ENCODE data around the gene COL4A2.

COL4A2 gene

DNA sequence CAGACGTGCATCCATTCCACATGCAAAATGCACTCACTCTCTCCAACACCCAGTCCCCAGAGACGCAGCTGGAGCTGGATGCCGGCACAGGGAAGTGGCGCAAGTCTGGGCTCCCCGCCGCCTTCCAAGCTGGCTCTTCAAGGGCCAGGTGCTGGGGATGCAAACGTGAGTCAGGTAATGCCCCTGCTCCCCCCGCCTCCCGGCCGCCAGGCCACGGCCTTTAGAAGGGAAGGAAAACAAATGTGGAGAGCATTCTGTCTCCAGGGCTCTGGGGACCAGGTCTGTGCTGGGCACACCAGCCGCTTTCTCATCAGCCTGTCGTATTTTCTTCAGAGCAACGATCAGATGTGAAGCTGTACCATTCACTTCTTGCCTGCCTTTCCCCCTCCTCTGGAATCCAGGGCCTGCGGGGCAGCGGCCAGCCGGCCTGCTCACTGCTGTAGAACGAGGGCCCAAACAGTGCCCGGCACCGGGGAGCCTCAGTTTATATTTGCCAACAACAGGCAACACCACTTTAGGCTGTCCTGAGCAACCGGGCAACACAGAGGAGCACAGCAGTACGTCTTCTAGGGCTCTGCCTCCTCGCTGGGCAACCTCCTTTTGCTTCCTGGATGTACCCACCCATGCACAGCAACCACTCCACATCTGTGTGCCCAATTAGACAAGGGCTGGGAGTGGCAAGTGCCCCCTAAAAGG is 250.7 kb downstream of the COL4A2 start:
- no peak for DNase-seq (ENCODE audit: low read depth, low spot score)
- H3K27ac ChIP-seq = no peak overlapping the region
- H3K9ac ChIP-seq (ENCODE audit: insufficient read length) = no peak overlapping the region
- no peaks in the 10 kb centered on the region for H3K36me3 ChIP-seq (ENCODE audit: insufficient read depth, low read length)
- TF ChIP-seq FOXP2 (optimal IDR thresholded peaks at IDR 0.05; ENCODE audit: control extremely low read depth, extremely low read length, insufficient read depth) (no peak), POLR2AphosphoS5 (IDR thresholded peaks at IDR 0.05; ENCODE audit: borderline replicate concordance, low read depth, low read length) (no peak), EZH2 (IDR thresholded peaks at IDR 0.05) (no peak)
- H3K4me3 ChIP-seq = no peak overlapping the region
- no peaks in the 10 kb centered on the region for H3K9me3 ChIP-seq (ENCODE audit: low read depth, low read length)

DNA sequence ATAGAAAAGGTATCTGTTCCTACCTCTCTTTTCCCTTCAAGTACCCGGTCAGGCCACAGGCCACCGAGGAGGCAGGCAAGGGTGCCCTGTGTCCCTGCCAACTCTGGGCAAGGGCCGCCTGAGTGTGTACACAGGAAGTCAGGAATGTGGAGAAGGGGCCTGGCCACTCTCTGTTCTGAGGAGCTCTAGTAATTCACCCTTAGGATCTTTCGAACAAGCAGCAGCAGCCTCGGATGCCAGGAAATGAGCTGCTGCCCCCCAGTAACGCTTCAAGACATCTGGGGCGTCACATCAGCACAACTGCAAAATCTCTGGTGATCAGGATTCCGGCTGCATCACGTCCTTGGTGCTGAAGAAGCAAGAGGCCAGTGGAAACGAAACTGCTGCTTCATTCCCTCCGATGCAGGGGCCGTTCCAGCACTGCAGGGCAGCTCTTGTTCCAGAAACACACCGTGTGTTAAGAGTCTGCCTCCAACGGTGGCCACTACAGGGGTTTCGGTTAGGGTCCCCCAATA is 252.4 kb downstream of the COL4A2 start:
- no peak overlapping the region for H3K9ac ChIP-seq (ENCODE audit: insufficient read length)
- no peak for DNase-seq (ENCODE audit: low read depth, low spot score)
- no peaks in the 10 kb centered on the region for H3K9me3 ChIP-seq (ENCODE audit: low read depth, low read length)
- H3K4me3 ChIP-seq = no peak overlapping the region
- no peak for TF ChIP-seq POLR2AphosphoS5 (IDR thresholded peaks at IDR 0.05; ENCODE audit: borderline replicate concordance, low read depth, low read length)
- TF ChIP-seq EZH2 (IDR thresholded peaks at IDR 0.05) = no peak
- no peak for TF ChIP-seq FOXP2 (optimal IDR thresholded peaks at IDR 0.05; ENCODE audit: control extremely low read depth, extremely low read length, insufficient read depth)
- no peak overlapping the region for H3K27ac ChIP-seq
- H3K36me3 ChIP-seq (ENCODE audit: insufficient read depth, low read length) = no peaks in the 10 kb centered on the region

DNA sequence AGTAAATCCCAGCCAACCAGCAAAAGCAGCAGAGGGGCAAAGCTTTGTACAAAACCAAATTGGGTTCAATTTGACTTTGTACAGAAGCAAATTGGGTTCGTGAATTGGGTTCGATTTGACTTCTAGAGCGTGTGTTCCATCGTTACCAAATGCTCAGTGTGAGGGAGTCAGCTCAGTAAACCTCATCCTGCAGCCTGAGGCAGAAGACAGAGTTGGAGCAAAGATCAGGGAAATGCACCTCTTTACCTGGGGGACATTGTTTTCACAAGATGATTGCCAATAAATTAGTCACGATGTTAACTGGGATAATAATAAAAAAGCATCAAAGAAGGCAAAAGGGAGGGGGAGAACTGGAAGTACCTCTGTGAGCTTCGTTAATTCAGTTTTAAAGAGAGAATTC is 252.9 kb downstream of the COL4A2 start:
- H3K4me3 ChIP-seq = peak overlapping the region; percentile 95; the same call in 1 of the 2 replicates
- H3K9ac ChIP-seq (ENCODE audit: insufficient read length) = no peak overlapping the region
- TF ChIP-seq POLR2AphosphoS5 (IDR thresholded peaks at IDR 0.05; ENCODE audit: borderline replicate concordance, low read depth, low read length) = no peak
- TF ChIP-seq EZH2 (IDR thresholded peaks at IDR 0.05) = no peak
- no peak for TF ChIP-seq FOXP2 (optimal IDR thresholded peaks at IDR 0.05; ENCODE audit: control extremely low read depth, extremely low read length, insufficient read depth)
- no peak for DNase-seq (ENCODE audit: low read depth, low spot score)
- H3K9me3 ChIP-seq (ENCODE audit: low read depth, low read length) = no peaks in the 10 kb centered on the region
- H3K27ac ChIP-seq = no peak overlapping the region
- no peaks in the 10 kb centered on the region for H3K36me3 ChIP-seq (ENCODE audit: insufficient read depth, low read length)

DNA sequence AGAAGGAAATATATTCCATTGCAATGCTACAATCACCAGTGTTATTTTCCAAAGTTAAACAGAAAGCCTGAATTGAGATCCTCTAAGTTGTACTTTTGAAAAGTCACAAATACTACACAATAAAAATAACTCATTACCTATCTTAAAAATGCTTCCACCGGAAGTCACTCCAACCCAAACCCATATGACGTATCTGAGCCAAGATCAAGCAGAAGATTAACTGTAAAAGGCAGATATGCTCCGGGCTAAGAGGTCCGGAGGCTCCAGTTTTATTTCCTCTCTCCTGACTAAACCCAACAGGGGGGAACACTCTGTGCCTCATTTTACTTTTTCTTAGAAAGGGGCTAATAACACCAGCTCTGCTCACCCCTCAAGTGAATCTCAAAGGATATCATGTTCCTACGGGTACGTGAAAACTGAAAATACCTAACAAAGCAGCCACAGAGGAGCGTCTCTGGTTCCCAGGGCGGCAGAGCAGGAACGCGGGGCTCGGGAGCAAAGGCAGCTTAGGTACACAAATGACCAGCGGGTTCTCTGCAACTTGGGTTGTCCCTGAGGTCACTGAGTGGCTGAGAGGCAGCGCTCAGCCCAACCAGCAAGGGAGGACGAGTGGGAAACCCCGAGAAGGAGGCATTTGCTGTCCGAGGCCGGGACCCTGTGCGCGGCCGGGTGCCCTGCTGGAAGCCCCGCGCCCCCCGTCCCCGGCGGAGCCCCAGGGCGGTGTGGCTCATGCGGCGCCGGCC is 253.7 kb downstream of the COL4A2 start:
- Histone ChIP-seq H3K27ac (no peak overlapping the region), H3K9ac (ENCODE audit: insufficient read length) (peak overlapping the region; percentile 51), H3K36me3 (ENCODE audit: insufficient read depth, low read length) (no peaks in the 10 kb centered on the region), H3K4me3 (peak overlapping the region; percentile 95), H3K9me3 (ENCODE audit: low read depth, low read length) (no peaks in the 10 kb centered on the region)
- no peak for TF ChIP-seq POLR2AphosphoS5 (IDR thresholded peaks at IDR 0.05; ENCODE audit: borderline replicate concordance, low read depth, low read length)
- no peak for TF ChIP-seq EZH2 (IDR thresholded peaks at IDR 0.05)
- TF ChIP-seq FOXP2 (optimal IDR thresholded peaks at IDR 0.05; ENCODE audit: control extremely low read depth, extremely low read length, insufficient read depth) = no peak
- no peak for DNase-seq (ENCODE audit: low read depth, low spot score)

DNA sequence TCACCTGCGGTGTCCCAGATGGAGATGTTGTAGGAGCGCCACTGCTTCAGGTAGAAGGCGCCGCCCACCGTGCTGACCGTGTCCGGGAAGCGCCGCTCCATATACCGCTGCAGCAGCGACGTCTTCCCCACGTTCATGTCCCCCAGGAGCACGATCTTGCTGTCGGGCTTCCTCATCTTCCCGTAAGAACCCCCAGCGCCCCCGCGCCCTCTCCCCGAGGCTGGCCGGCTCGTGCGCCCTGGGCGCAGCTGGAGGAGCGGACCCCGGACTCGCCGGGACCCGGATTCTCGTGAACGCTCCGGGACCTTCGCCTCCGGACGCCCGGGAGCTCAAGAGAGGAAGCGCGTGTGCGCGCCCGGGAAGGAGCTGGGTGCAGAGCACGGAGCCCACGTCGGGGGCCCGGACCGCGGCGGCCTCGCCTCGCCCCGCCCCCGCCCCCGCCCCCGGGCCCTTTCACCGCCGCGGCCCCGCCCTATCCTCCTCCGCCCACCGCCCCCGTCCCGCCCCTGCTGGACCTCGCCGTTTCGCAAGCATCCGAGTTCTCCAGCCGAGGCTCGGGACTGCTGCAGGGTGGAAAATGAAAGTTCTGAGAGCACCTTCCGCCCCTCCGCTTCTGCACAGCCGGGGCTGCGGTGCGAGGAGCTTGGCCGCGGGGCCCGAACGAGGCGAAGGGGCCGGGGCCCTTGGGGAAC is 254.4 kb downstream of the COL4A2 start, which contains the start of gene RAB20:
Gene RAB20, minus strand, starts transcription at position 379 of the 692 bp plus-strand sequence. Its CDS starts 203 bp downstream, at position 176.
- no peak for DNase-seq (ENCODE audit: low read depth, low spot score)
- TF ChIP-seq POLR2AphosphoS5 (IDR thresholded peaks at IDR 0.05; ENCODE audit: borderline replicate concordance, low read depth, low read length) (no peak; the same call in 1 of the 2 replicates), EZH2 (IDR thresholded peaks at IDR 0.05) (no peak), FOXP2 (optimal IDR thresholded peaks at IDR 0.05; ENCODE audit: control extremely low read depth, extremely low read length, insufficient read depth) (no peak)
- Histone ChIP-seq H3K9ac (ENCODE audit: insufficient read length) (peak within 1 kb of the TSS; percentile 51), H3K4me3 (peak within 1 kb of the TSS; percentile 95), H3K9me3 (ENCODE audit: low read depth, low read length) (no peaks in the 10 kb centered on the region), H3K36me3 (ENCODE audit: insufficient read depth, low read length) (no peaks in the 10 kb centered on the region), H3K27ac (no peak within 1 kb of the TSS)

DNA sequence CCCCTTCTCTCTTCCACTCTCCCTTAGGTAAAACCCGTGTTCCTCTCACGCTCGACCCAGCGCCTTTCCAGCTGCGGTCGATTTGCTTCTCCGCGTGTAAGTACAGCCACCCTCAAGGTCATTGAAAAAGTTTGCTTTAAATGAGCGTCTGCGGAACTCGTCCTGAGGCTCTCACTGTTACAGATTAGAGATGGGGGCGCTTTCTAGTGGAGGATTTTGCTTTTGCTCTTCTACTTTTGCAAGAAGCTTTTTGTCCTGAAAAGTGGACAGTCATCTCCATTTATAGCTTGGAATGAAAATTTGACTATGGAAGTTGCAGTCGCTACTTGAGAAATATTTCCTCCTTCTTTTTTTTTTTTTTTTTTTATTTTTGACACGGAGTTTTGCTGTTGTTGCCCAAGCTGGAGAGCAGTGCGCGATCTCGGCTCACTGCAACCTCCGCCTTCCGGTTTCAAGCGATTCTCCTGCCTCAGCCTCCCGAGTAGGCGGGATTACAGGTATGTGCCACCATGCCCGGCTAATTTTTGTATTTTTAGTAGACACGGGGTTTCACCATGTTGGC is 255.0 kb downstream of the COL4A2 start:
- TF ChIP-seq EZH2 (IDR thresholded peaks at IDR 0.05) = no peak
- no peak for TF ChIP-seq FOXP2 (optimal IDR thresholded peaks at IDR 0.05; ENCODE audit: control extremely low read depth, extremely low read length, insufficient read depth)
- TF ChIP-seq POLR2AphosphoS5 (IDR thresholded peaks at IDR 0.05; ENCODE audit: borderline replicate concordance, low read depth, low read length) = no peak
- peak overlapping the region; percentile 95 for H3K4me3 ChIP-seq
- DNase-seq (ENCODE audit: low read depth, low spot score) = no peak
- H3K9me3 ChIP-seq (ENCODE audit: low read depth, low read length) = no peaks in the 10 kb centered on the region
- H3K9ac ChIP-seq (ENCODE audit: insufficient read length) = no peak overlapping the region
- H3K27ac ChIP-seq = no peak overlapping the region
- H3K36me3 ChIP-seq (ENCODE audit: insufficient read depth, low read length) = no peaks in the 10 kb centered on the region
